GM15510 (cell line): ENCODE results near the gene PHF24.

Experiments used
- POLR2A ChIP-seq: IDR thresholded peaks from 3 replicates; pipeline ENCODE4 v1.6.1; 2011; ENCODE audit warnings: borderline replicate concordance; ENCODE audit not compliant: insufficient read length; ENCODE audit errors: extremely low read depth

Gene PHF24

DNA sequence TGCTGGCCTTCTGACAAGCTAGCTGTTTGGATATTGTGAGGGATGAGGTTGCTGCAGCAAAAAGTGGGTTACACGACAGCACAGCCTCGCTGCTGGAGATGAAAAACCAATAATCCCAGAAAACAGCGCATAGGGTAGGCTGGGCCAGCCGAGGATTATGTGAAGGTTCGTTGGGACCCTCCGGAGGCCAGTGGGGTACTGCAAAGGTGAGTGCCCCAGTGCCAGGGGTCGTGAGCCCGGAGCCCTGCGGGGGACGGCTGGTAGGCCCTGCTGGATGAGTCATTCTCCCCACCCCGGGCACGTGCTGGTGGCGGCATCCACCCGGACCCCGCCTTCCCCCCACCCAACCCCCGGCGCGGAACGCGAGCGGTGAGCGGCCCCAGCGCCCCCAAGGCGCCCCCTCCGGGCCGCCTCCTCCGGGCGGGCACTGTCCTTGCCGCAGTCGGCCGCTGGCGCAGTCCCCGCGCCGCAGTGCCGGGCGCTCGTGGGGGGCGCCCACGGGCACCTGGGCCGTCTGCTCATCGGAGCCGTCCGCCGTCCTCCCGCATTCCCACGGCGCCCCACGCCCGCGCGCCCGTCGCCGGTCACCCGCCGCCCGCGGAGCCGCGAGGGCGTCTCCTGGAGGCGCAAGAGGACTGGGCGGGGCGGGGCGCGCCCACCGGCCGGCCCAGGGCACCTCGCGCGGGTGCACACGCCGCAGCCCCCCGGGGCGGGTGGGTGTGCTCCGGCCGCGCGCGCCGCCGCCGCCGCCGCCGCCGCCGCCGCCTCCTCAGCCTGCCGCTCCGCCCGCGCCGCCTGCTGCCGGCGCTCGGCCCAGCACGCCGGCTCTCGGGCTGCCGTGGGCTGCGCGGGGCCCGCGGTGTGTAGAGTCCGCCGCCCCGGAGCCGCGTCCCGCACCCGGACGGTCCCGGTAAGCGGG, at the start of gene PHF24:
Gene PHF24 (plus strand): TSS at position 794 of the 919 bp plus-strand sequence. CDS start 13,014 bp downstream, outside the sequence.
- no peak for TF ChIP-seq POLR2A

GRCh38 chr9:34927061-34927460, 31.0 kb upstream of the PHF24 start:
- TF ChIP-seq POLR2A, result no peak

DNA sequence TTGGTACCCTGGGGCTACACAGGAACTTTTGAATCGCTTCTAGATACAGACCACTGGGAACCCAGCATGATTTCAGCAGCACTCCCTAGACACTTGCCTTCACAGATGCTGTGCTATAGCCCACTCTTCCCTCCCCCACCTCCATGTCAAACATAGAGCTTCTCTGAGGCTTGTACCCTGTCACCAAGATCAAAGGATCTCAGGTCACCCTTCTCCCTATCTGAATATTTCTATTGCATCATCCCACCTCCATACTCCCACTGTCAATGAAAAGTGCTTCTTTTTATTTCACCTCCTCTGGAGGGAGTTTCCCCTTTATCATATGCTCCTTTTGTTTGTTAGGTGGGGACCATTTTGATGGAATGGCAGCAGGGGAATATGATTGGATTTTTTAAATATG, 29.2 kb upstream of the PHF24 start:
- TF ChIP-seq POLR2A, result no peak

- TF ChIP-seq POLR2A, result no peak
Observed at GRCh38 chr9:34929506-34930102, 28.5 kb upstream of the PHF24 start.

DNA sequence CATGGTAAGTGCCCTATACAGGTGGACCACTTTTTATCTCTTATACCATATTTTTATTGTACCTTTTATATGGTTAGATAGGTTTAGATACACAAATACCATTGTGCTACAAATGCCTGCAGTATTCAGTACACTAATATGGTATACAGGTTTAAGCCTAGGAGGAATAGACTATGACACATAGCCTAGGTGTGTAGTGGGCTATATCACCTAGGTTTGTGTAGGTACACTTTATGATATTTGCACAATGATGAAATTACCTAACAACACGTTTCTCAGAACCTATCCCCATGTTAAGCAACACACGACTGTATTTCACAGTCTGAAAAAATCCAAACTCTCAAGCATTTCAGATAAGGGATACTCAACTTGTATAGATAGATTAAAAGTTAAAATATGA, 9.6 kb upstream of the PHF24 start:
- TF ChIP-seq POLR2A, result no peak

DNA sequence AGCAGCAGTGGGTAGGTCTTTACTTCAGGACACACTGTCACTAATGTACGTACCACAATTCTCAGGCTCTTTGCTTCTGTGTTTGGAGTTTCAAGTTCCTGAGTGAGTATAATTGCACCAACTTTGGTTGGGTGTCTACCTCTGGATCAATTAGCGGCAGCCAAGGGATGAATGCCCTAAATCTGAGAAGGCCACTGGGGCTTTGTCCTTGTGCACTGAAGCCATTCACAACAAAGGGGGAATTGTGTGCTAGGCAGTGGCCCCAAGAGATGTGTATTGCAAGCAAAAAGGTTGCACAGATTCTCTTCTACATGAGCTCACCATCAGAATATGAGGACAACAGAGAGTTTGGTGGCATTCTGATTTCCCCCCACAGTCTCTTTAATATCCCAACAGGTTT, 3.9 kb upstream of the PHF24 start:
- no peak for TF ChIP-seq POLR2A

GRCh38 chr9:34956648-34957047, 1.4 kb upstream of the PHF24 start:
- TF ChIP-seq POLR2A, result no peak

DNA sequence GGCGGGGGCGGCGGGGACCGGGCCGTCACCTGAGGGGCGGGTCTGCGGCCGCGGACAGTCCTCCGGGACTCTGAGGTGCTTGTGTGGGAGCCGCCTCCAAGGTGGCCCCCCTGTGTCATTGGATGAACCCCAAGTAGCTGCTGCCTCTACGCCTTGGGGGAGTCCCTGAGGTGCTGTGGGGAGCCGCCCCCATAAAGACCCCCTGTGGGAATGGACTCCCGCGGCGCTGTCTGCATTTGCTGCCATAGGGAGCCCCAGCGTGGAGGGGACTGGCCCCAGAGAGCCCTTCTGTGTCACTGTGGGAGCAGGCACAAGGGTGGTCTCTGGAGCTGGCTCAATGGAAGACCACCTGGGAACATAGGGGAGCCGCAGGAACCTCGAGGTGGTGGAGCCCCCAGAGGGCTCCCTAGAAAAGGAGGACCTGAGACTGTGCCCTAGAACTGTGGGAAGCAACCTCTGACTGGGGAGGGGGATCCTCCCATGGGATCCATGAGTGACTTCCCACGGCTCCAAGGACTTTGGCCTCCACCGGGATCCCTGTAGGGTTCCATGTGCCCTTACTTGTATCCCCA, 412 bp downstream of the PHF24 start:
- no peak for TF ChIP-seq POLR2A

DNA sequence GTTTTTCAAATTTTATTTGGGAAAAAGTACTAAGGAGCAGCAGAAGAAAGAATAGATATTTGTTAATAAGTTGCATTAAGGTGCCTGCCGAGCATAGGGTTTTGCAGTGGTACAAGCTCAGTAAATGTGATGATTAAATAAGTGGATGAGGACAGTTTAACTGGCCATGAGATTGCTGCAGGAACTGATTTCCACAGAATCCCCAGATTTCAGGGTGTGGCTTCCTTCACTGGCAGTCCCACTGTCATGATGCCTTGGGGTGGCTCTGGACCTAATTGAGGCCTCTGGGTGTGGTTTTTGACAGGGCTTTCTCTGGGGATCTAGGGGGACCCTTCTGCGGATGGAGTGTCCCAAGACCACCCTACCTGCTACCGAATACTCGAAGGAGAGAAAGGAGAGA, 1.4 kb downstream of the PHF24 start:
- no peak for TF ChIP-seq POLR2A

DNA sequence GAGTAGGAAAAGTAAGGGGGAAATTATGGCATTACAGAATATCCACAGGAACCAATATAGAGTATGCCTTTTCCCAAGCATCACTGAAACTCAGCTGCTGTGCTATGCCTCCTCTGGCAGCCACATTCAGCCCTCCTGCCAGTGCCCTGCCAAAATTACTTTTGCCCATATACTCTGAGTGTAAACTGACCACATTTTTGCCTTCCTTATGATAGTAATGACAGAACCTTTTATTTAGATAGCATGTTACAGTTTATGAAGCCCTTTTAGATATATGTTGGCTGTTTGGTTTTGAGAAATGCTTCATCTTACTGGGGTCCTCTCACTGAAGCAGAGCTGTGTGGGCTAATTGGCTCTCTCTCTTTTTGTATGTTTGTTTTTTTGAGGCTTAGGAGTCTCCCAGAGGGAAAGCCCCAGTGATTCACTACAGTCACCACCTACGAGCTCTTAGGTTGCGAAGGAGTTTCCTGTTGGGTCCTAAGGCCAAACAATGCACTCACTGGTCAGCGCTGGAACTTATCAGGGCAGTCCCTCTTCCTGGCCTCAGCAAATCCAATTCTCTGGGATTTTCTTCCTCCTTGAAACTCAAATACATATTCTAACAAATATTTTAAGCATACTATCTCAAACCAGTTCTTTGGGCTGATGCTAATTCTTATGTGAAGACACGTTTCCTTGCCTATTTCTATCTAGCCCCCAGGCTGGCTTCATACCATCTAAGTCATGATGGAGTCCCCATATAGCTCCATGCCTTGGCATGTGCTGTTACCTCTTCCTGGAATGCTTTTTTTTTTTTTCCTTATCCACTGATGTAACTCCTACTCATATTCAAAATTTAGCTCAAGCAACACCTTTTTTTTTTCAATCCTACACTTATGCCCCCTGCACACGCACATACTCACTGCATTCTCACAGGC, 3.7 kb downstream of the PHF24 start:
- TF ChIP-seq POLR2A, result no peak

DNA sequence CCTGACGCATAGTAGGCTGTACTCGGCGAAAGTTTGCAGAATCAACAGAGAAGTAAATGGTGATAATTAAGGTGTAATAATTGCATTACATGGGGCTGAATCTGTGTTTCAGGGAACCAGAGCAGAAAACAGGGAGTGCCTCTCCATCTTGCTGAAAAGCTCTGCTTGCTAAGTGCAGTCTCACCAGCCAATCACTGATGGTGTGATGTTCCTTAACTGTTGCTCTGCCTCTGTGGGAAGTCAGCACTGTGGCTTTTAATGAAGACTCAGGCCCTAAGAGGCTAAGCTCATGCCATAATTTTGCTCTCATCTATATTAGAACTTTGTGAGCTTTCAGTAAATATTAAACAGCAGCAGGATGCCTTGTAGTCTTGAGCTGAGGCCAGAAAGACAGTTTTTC, 4.5 kb downstream of the PHF24 start:
- no peak for TF ChIP-seq POLR2A

DNA sequence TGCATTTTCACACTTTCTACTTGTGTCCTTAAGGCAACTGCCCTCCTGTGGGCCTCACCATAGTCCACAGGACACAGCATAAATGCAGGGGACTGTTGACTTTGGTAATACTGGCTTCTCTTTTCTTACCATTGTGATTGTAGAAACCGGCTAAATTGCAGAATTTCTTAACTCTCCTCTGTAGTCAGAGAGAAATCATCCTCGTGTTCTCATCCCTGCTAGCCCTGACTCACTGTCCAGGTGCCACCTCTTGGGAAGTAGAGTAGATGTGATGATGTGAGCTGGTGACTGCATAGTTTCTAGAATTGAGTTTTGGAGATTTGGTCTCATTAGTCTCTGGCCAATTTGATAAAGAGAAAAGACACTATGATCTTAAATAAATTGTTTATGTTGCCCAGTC, 5.5 kb downstream of the PHF24 start:
- TF ChIP-seq POLR2A, result no peak

DNA sequence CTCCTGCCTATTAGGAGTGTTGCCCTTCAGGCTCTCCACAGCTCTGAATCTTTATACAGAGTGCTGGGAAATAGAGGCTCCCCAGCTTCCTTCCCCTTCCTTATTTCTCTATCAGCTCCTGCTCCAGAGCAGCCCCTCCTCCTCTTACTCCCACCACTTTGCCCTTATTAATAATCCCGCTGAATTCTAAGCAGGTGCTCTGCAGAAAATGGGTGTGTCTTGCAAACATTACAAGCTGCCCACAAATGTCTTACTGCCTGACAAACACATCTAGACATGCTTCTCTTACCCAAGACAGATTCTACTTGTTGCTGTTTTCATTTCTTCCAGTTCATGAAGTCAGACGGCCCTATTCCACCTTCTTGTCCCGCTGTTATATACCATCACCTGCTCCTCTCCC, 6.4 kb downstream of the PHF24 start:
- no peak for TF ChIP-seq POLR2A

- TF ChIP-seq POLR2A, result no peak
Observed at GRCh38 chr9:34971146-34971811, 13.2 kb downstream of the PHF24 start.
